GM21825 (cell line): ENCODE results near the gene MEIS2.

ENCODE experiments used
- ATAC-seq: cut with Tn5 transposase; IDR thresholded peaks from one replicate; pipeline ENCODE4 v1.9.1; 2021; ENCODE audit warnings: mild to moderate bottlenecking, moderate library complexity; ENCODE audit not compliant: unreplicated experiment

The MEIS2 gene

GRCh38 chr15:37112971-37113670 lies 12.8 kb upstream of the MEIS2 start:
- ATAC-seq: no peak

- no peak for ATAC-seq
These were observed 11.8 kb upstream of the MEIS2 start for GRCh38 chr15:37112171-37112570.

- ATAC-seq: no peak
These were observed 11.0 kb upstream of the MEIS2 start for GRCh38 chr15:37111427-37111717.

GRCh38 chr15:37109872-37110572 lies 9.7 kb upstream of the MEIS2 start:
- ATAC-seq: no peak

GRCh38 chr15:37109168-37109871 lies 9.0 kb upstream of the MEIS2 start:
- no peak for ATAC-seq

GRCh38 chr15:37108381-37109167 lies 8.2 kb upstream of the MEIS2 start:
- ATAC-seq: no peak

GRCh38 chr15:37107744-37108380 lies 7.5 kb upstream of the MEIS2 start:
- no peak for ATAC-seq

- no peak for ATAC-seq
These were observed 6.9 kb upstream of the MEIS2 start for GRCh38 chr15:37107071-37107743.

GRCh38 chr15:37106490-37107001 lies 6.2 kb upstream of the MEIS2 start:
- no peak for ATAC-seq

- ATAC-seq: no peak
These were observed 5.5 kb upstream of the MEIS2 start for GRCh38 chr15:37105889-37106288.

GRCh38 chr15:37105029-37105428 lies 4.7 kb upstream of the MEIS2 start:
- ATAC-seq: no peak

- no peak for ATAC-seq
These were observed 4.2 kb upstream of the MEIS2 start for GRCh38 chr15:37104424-37104981.

GRCh38 chr15:37103475-37104423 lies 3.4 kb upstream of the MEIS2 start:
- ATAC-seq: no peak

- ATAC-seq: no peak
These were observed 2.8 kb upstream of the MEIS2 start for GRCh38 chr15:37103163-37103435.

- ATAC-seq: no peak
These were observed 2.2 kb upstream of the MEIS2 start for GRCh38 chr15:37102305-37103162.

GRCh38 chr15:37101980-37102304 lies 1.6 kb upstream of the MEIS2 start:
- no peak for ATAC-seq

- no peak for ATAC-seq
These were observed 542 bp upstream of the MEIS2 start for GRCh38 chr15:37100966-37101215.

GRCh38 chr15:37099319-37100108 lies 835 bp downstream of the MEIS2 start:
- no peak for ATAC-seq
